GM21360 (cell line): ENCODE measurements around the gene CFAP206.
A peak's percentile ranks its signal among the peaks of the same experiment; 100 is the strongest.
"Not testable (repeated sequence)": the region's sequence is repeated elsewhere in the genome, so short reads cannot be mapped to it uniquely, and the experiment has no call there.

Experiments used
- ATAC-seq: cut with Tn5 transposase; IDR thresholded peaks from one replicate; pipeline ENCODE4 v1.9.1; 2021; ENCODE audit warnings: mild to moderate bottlenecking, moderate library complexity; ENCODE audit not compliant: unreplicated experiment

The CFAP206 gene

GRCh38 chr6:87421576-87421975, 13.8 kb downstream of the CFAP206 start:
- no peak for ATAC-seq

GRCh38 chr6:87426789-87427188, 19.0 kb downstream of the CFAP206 start:
- no peak for ATAC-seq

- ATAC-seq, result no peak
These were observed 22.7 kb downstream of the CFAP206 start for GRCh38 chr6:87430499-87430898.

GRCh38 chr6:87431263-87431662, 23.5 kb downstream of the CFAP206 start:
- no peak for ATAC-seq

GRCh38 chr6:87436435-87436834, 28.7 kb downstream of the CFAP206 start:
- ATAC-seq, result no peak

- ATAC-seq, result no peak
These were observed 33.9 kb downstream of the CFAP206 start for GRCh38 chr6:87441711-87442110.

DNA sequence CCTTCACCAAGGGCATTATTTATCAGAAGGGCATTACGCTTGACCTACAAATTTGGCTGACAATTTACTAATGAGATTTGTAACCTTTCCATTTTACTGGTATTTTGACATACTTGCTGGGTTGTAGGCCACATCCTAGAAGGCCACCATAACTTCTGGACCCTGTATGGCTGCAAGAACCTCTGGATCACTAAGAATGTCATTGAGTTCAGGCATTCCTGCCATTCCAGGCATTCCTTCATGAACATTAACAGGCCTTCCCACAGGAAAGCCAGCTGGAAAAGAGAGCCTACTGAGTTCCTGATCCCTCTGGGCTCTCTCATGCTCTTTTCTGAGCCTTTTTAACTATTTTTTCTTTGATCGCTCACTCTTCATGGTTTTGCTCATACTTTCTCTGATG, 36.6 kb downstream of the CFAP206 start:
- no peak for ATAC-seq

DNA sequence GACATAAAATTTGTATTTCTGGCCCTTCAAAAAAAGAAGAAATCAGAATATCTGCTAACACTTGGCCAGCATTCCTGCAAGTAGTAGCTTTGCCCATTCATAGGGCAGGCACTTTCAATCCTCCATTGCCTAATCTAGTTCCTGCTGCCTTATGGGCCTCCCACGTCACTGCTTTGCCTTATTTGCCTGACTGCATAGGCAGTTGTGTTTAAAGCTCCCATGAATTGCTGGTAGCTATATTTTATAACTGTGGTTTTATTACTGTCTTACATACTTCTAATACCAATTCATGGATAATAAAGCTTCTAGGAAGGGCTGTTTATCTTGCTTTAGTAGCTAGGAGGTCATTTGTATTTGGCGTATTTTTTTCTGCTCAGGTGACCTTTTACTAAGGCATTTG, 57.3 kb downstream of the CFAP206 start:
- ATAC-seq, result no peak

DNA sequence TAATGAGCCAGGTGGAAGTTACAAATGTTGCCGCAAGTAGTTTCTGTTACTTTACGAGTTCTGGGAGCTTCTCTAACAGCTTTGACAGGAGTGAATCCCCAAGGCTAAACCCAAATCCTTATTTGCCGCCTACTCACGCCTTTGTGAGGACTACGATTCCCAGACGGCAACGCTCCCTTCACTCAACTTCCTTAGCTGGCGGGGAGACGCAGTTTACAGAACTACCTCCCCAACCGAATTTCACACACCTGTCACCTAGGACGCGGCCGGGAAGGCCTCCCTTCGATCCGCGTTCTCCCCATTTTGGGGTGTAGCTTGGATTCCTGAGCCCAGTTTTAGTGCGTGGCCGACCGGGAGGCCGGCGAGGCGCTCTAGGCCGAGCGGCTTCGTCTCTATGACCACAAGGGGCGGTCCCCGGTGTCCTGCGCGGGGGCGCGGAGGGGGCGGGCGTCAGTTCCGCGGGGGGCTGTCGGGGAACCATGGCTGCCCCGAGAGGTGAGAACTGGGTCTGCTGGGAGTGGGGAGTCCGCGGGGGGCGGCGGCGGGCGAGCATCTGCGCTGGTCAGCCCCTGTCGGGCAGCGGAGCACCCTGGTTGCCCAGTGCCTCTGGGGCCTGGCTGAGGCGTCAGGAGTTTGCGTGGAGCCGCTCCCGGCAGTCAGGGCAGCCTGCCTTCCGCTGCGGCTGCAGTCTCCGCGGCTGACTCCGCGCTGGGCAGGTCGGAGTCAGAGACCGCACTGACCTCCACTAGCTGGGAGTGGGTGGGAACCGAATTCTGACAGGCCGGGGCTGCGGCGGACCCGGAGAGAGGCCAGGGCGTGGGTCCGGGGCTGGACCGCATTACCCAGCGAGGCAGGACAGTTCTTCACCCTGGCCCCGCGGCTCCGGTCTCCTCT, 65.0 kb downstream of the CFAP206 start, which contains the start of gene SLC35A1:
Gene SLC35A1 (plus strand): TSS at position 450 of the 894 bp plus-strand sequence. CDS start 30 bp downstream, at position 480.
- ATAC-seq, result peak; percentile 93

- peak; percentile 72 for ATAC-seq
These were observed 65.7 kb downstream of the CFAP206 start for GRCh38 chr6:87473419-87473903.

DNA sequence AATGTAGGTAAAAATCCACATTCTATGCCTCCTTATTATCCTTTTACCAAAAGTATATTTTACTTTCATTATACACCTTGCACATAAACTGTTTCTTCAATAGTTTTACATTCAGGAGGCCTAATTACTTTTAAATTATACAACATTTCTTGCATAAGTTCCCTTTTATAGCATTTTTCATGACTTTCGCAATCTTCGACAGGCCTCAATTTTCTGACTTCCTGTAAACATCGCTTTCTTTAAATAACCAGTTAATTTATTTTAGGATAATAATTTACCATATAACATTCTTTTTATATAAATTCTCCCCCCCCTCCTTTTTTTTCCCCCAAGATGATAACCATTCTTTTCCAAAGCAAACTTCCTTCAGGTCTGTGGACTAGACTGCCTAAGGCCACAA, 74.2 kb downstream of the CFAP206 start:
- ATAC-seq, result no peak

GRCh38 chr6:87482366-87482765, 74.6 kb downstream of the CFAP206 start:
- no peak for ATAC-seq

- no peak for ATAC-seq
These were observed 76.2 kb downstream of the CFAP206 start for GRCh38 chr6:87483929-87484328.

GRCh38 chr6:87484491-87484890, 76.7 kb downstream of the CFAP206 start:
- no peak for ATAC-seq

DNA sequence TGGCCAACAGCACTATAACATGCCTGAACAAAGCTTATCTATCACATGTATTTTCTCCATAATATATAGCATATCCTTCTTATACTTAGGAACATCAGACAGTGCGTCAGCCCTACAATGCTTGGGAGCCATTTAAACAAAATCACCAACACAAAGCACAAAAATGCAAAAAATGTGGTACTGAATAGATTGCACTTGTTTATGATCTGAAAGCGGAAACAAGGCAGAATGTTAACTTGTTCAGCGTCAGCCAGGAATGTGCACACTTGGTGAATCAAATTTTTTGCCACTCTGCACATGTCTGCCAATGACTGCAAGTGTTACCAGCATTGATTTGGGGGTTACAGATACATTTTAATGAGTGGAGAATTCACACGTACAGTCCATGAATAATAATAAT, 79.8 kb downstream of the CFAP206 start:
- no peak for ATAC-seq

DNA sequence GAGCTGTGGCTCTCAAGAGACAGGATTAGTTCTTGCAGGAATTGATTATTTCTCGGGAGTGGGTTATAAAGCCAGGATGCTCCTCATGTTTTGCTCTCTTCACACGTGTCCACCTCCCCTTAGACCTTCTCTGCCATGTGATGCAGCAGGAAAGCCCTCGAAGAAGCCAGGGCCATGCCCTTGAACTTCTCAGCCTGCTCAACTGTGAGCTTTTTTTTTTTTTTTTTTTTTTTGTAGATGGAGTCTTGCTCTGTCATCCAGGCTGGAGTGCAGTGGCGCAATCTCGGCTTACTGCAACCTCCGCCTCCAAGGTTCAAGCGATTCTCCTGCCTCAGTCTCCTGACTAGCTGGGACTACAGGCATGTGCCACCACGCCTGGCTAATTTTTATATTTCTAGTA, 81.6 kb downstream of the CFAP206 start:
- not testable (repeated sequence) for ATAC-seq

DNA sequence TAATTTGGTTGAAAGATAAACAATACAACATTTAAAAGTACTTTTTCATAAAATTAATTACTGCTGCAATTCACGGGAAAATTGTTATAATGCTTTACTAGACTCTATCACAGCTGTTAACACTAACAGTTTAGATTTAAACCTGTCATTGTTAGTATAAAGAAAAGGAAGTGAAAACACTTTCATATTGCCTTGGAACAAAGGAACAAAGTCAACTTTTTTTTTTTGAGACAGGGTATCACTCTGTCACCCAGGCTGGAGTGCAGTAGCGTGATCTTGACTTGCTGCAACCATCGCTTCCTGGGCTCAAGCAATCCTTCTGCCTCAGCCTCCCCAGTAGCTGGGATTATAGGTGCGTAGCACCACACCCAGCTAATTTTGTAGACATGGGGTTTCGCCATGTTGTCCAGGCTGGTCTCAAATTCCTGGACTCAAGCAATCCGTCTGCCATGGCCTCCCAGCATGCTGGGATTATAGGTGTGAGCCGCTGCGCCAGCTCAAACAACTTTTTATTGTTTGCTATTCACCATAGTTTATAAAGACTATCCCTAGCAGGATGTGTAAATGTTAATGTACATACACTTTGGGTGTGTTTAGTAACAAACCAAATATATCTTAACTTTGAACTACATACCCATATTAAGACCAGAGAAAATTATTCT, 87.1 kb downstream of the CFAP206 start:
- ATAC-seq, result peak; percentile 54

- no peak for ATAC-seq
These were observed 90.3 kb downstream of the CFAP206 start for GRCh38 chr6:87498048-87498447.

- ATAC-seq, result no peak
These were observed 94.2 kb downstream of the CFAP206 start for GRCh38 chr6:87501809-87502572.

- no peak for ATAC-seq
These were observed 96.7 kb downstream of the CFAP206 start for GRCh38 chr6:87504441-87504840.
